NCI-H748 (cell line): ENCODE measurements around the gene TRPV2.

Experiments used
- DNase-seq: peaks from one replicate; lab custom pipeline; 2025; ENCODE audit not compliant: unreplicated experiment; lab: John Stamatoyannopoulos, UW

Gene TRPV2

DNA sequence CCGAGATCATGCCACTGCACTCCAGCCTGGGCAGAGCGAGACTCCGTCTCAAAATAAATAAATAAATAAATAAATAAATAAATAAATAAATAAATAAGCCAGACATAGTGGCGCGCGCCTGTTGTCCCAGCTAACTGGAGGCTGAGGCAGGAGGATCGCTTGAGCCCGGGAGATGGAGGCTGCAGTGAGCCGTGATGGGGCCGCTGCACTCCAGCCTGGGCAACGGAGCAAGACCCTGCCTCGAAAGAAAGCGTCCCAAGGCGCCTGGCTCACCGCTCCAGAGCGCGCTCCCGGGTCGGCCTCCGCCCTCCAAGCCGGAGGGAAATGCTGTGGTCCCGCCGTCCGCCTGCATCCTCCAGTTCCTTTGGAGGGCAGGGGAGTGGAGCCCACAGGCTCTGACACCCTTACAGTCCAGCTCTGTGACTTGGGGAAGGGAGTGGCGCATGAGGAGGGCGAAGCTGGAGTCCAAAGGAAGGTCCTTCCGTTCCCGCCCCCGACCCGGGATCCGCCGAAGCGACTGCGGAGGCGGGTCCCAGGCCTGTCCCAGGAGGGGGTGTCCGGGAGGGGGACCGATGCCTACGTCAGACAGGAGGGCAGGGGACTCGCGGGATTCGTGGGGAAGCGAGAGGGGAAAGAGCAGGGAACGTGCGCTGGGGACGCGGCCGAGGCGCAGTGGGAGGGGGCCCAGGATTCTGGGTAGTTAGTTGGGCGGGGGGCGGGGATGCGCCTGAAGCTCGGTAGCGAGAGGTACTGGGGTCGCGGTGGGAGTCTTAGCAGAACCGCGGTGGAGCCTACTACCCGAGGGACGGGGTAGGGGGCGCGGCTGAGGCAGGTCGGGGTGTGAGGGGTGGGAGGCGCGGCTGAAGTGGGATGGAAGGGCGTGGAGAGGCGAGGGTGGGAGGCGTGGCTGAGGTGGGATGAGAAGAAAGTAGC, 8.4 kb upstream of the TRPV2 start:
- DNase-seq: peak; percentile 46

DNA sequence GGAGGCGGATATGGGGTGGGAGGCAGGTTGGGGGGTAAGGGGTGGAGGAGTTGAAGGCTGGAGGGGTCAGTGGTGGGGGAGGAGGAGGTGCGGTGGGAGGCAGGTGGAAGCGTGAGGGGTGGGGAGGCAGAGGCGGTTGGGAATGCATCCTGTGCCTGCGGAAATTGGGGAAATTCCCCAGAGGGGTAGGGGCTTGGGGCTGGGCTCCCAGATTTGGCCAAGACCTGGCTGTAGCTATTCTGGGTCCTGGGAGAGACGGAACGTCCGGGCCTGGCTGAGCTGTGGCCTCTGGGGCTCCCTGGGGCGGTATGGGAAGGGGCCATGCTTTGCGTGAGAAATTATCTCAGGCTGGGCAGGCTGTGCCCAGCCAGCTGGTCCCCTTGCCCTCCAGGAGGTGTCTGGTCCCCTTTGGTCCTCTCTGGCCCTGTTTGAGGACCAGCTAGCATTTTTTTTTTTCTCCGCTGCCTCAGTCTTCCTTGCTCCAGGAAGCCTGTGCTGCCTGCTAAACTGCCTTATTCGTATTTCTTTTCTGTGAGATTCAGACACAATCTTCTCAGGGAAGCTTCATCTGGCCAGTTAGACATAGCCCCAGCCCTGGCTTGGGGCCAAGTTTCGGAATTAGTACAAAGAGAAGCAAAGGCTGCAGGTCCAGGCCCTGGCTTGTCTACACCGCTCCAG, 7.3 kb upstream of the TRPV2 start:
- DNase-seq: peak; percentile 72

GRCh38 chr17:16417399-16417798, 2.0 kb downstream of the TRPV2 start:
- no peak for DNase-seq

DNA sequence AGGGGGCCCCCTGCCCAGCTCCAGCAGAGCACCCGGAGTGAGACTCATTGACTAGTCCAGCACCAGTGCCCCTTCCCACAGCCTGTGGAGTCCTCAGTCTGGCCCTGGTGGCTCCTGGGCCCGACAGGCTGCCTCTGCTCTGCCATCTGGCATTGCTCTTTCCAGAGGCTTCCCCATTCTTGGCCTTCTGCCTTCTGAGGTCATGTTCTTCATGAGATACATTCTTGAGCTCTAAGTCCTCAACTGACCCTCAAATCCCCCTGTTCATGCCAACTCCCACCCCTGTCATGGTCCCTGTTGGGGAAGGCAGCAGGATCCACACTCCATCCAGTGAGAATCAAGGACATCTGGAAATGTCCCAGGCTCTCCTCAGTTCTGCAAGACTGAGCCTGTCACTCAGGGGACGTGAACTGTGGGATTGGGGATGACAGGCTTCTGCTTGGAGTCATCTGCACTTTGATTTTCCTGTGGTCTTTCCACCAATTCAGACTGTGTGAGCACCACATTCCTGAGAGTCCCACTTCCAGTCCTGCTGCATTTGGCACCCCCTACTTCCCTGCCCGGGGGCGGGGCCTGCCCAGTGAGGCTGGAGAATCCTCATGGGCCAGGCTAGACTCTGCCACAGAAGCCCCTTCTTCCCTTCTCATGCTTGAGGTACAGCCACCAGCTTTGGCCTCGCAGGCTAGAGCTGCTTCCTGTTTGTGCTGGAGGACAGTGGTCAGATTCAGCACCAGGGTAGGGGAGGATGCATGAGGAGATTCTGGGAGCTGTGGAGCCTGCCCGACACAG, 2.7 kb downstream of the TRPV2 start:
- no peak for DNase-seq

GRCh38 chr17:16418685-16419068, 3.3 kb downstream of the TRPV2 start:
- no peak for DNase-seq

DNA sequence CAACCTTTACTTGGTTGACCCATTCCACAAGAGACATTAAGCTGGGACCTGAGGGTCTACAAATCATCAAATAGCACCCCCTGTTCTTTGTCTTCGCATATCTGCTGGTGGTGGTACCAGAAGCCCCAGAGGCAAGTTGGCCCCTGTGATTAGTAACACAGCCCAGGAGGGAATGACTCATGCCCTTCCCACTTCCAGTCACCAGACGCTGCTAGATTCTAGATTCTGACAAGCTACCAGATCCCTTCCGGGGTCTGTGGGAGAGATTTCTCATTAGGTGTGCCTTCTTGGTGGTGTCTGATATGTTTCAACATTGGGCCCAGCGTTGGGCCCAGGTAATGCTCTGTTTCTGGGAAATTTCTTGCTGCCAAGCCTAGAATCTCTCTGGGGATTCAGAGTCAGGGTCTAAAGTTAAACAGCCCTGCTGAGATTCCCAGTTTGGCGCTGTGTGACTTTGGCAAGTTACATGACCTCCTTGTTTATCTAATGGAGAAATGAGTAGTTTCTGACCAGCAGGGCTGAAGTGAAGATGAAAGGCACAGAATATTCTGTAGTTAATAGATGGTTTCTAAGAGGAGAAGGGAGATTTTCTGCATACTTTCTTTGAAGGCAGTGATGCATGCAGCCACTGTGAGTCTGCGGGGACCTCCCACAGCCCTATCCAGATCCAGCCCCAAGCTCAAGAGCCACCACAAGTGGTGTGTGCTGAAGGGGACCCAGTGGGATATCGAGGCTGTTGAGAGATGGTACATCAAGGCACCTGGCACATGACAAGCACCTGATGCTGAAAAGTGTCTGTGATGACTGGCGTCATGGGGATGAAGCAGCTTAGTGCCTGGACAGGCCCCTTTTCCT, 3.9 kb downstream of the TRPV2 start:
- no peak for DNase-seq

DNA sequence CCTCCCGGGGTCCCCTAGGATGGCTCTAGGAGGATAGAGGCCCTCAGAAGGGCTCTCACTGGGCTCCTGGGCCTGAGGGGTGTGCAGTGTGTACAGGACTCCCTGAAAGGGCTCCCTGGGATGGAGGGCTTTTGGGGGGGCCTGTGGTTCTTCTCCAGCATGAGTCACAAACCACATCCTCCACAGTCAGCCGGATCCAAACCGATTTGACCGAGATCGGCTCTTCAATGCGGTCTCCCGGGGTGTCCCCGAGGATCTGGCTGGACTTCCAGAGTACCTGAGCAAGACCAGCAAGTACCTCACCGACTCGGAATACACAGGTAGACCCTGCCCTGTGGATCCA, 4.5 kb downstream of the TRPV2 start:
- no peak for DNase-seq

GRCh38 chr17:16422416-16422815, 7.0 kb downstream of the TRPV2 start:
- no peak for DNase-seq

DNA sequence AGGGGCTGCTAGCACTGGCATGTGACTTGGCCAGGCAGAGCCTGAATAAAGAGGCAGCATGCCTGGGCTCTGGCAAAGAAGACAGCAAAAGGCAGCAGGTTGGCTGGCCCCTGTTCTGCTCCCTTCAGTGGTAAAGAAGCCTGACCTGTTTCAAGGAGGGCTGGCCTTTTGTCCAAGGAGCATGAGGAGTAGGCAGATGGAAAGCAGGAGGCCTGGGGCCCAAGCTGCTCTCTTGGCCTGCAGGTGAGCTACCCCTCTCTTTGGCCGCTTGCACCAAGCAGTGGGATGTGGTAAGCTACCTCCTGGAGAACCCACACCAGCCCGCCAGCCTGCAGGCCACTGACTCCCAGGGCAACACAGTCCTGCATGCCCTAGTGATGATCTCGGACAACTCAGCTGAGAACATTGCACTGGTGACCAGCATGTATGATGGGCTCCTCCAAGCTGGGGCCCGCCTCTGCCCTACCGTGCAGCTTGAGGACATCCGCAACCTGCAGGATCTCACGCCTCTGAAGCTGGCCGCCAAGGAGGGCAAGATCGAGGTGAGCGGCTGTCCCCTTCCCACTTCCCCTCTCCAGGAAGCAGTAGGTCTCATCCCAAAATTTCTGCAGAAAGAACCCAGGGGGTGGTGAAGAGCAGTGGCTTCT, 8.0 kb downstream of the TRPV2 start:
- no peak for DNase-seq

- DNase-seq: no peak
These were observed 9.8 kb downstream of the TRPV2 start for GRCh38 chr17:16425202-16425601.

- peak; percentile 31 for DNase-seq
These were observed 10.6 kb downstream of the TRPV2 start for GRCh38 chr17:16425698-16426659.

DNA sequence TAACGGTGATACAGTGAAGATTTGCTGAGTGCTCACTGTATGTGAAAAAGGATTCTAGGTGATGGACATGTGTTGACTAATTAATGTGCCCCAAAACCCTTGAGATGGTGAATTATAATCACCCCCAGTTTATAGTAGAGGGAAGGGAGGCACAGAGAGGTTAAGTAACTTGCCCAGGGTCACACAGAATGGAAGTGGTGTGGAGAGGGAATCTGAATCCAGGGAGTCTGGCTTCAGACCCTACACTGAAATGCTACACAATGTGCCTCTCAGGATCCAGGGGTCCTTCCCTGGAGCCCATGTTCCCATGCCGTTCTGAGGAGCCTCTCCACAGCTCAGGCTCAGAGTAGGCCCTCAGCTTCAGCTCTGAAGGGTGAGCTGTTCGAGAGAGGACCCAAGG, 11.6 kb downstream of the TRPV2 start:
- DNase-seq: no peak

- DNase-seq: peak; percentile 27
These were observed 12.9 kb downstream of the TRPV2 start for GRCh38 chr17:16428098-16428882.

- DNase-seq: no peak
These were observed 13.7 kb downstream of the TRPV2 start for GRCh38 chr17:16429083-16429482.

GRCh38 chr17:16430650-16431049, 15.3 kb downstream of the TRPV2 start:
- no peak for DNase-seq

DNA sequence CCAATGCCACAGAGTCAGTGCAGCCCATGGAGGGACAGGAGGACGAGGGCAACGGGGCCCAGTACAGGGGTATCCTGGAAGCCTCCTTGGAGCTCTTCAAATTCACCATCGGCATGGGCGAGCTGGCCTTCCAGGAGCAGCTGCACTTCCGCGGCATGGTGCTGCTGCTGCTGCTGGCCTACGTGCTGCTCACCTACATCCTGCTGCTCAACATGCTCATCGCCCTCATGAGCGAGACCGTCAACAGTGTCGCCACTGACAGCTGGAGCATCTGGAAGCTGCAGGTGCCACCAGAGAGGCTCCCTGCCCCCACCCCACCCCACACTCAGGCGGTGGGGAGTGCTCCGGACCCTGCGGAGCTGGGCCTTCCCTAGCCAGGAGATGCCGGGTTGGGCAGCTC, 16.6 kb downstream of the TRPV2 start:
- DNase-seq: no peak

GRCh38 chr17:16433514-16433913, 18.1 kb downstream of the TRPV2 start:
- peak; percentile 67 for DNase-seq

- no peak for DNase-seq
These were observed 19.3 kb downstream of the TRPV2 start for GRCh38 chr17:16434662-16435061.
